NCI-H128 (cell line): ENCODE results near the gene ELAC2.
A peak's percentile ranks its signal among the peaks of the same experiment; 100 is the strongest.

Source experiments
- DNase-seq: peaks from one replicate; lab custom pipeline; 2025; ENCODE audit not compliant: unreplicated experiment; lab: John Stamatoyannopoulos, UW

The ELAC2 gene

DNA sequence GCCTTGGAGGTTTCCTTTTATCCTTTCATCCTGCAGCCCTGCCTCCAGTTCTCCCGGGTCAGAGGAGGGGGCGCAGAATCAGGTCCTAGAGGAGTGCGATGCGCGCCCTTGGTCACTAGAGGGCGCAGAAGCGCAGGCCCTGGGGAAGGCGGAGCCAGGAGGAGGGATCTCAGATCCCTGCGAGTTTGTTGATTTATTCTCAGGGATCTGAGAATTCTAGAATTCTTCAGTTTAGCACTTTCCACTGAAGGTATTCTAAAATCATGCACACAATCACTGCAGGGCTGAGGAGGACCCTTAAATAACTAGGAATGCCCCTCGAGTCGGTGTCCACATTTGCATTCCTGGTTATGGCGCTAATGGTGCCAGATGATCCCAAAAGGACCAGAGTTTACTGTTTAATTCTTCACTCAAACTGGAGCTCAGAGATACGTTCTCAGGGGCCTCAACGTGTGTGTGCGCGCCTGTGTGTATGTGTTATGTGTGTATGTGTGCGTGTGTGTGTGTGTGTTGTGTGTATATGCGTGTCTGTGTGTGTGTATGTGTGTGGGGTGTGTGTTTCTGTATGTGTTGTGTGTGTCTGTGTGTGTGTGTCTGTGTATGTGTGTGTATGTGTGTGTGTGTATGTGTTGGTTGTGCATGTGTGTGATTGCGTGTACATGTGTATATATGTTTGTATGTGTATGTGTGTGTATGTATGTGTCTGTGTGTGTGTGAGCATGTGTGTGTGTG, 6.9 kb upstream of the ELAC2 start:
- no peak for DNase-seq

- no peak for DNase-seq
Observed at GRCh38 chr17:13024016-13024415, 6.2 kb upstream of the ELAC2 start.

DNA sequence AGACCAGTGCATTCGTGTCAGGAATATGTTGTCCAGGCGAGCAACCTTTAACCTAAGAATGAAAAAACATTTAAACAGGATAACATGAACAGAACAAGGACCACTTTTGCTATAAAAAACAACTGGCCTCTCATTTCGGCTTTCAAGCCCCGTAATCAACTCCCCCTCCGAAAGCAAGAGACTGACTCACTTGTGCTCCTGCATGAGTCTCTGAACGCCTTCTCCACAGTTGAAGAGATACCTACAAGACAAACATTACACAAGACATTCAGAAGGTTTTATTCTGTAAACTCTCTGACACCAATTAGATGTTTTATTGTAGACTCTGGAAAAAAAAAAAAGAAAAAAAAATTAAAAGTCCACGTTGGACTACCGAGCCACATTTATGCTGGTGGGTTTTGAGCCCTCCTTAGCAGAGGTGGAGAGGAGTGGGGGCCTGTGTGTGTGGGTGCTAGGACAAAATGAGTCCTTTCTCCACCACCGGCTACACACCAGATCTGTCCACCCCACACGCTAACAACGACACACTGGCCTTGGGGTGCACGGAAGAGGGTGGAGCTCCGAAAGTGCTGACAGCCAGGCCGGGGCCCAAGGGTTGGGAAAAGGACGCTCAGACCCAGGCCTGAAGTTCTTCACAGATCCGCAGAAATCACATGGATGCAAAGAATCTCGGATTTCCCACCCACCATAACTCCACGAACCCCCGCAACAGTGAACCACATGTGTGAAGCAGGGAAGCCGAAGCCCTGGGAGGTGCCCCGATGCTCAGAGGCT, 759 bp downstream of the ELAC2 start:
- no peak for DNase-seq

GRCh38 chr17:13014801-13015200, 3.0 kb downstream of the ELAC2 start:
- no peak for DNase-seq

DNA sequence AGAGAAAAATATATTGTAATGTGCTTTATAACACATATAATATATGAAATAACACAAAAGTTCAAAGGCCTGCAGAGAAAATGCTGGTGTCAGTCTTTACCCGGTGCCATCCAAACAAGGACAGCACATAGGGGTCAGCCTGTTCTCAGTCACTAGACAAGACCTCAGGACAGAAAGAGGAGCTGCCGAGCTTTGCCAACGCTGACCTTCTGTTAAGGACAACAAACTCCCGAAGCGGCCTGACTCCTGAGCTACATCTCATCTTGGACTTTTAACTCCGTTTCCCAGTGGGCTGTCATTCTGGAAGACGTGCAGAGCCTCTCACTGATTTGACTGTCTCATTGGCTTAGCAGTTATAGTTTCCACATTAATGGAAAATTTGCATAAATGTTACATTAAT, 6.9 kb downstream of the ELAC2 start:
- no peak for DNase-seq

DNA sequence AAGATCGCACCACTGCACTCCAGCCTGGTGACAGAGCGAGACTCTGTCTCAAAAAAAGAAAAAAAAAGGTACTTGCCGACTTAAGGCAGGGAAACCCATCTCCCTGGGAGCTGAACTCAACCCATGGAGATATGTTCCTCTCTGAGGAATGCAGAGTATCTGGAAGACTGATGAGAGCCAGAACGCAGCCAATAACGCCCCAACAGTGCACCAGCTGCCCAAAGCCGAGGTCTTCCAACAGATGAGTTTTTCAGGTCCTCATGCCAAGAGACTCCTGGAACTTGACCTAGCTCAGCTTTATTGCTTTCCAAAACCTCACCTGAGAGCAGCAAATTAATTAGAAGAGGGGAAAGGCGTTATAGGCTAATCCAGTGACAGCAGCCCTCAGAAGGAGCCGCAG, 9.4 kb downstream of the ELAC2 start:
- no peak for DNase-seq

DNA sequence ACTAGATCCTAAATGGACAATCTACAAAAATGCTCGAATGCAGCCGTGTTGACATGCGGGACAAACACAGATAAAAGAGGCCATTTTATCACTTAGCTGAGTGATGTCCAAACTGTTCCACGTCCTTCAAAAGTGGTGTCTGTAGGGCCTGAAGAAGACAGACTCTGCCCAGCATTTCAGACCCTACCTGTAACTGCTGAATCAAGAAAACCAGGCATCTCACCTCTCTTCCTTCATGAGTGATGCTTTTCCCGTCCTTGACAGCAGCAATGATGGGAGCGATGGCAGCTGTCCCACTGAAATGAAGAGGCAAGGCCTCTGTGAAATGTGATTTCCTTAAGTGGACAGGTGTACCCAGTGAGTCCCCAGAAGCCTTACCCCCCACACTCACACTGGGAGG, 12.3 kb downstream of the ELAC2 start:
- DNase-seq = no peak

DNA sequence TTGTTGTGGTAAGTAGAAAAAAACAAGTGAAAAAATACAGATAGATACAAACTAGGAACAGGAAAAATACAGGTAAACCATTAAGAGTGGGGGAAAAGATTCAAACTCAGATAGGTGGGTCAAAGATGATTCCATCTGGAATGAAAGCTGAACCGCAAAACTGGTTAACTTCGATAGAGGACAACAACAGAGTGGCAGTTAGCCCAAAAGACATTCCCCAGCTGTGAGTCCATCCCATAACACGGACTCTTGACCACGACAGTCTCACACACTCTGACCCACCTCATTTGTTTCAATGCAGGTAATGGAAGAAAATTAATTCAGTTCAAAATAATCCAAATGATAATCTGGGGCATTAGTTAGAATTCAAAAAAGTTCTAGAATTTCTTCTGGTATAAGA, 13.5 kb downstream of the ELAC2 start:
- no peak for DNase-seq

GRCh38 chr17:13003927-13004326, 13.9 kb downstream of the ELAC2 start:
- DNase-seq = no peak

GRCh38 chr17:13003454-13003851, 14.4 kb downstream of the ELAC2 start:
- DNase-seq = no peak

- peak; percentile 24 for DNase-seq
Observed at GRCh38 chr17:13002761-13003453, 14.9 kb downstream of the ELAC2 start.

DNA sequence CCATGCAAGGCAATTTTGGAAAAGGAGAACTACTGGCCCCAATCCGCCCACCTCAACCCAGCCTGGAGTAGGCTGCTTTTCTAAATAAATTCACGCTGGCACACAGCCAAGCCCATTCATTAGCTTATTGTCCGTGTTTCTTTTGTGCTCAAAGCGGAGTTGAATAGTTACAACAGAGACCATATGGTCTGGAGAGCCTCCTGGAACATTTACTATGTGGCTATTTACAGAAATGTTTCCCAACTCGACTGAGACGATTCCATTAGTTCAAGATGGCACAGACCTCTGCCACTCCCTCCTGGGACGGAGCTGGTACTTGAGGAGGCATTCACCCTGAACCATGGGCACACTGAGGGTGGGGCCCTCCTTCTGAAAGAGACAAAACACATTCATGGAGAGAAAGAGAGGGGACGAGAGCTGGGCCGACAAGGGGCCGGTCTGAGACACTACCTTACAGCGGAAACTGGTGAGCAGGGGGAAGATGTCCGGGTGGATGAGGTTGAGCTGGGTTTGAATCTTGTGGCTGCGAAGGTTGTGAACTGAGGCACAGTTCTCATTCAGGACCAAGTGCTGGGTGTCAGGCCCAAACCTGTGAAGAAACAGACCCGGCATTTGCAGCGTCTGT, 15.7 kb downstream of the ELAC2 start:
- DNase-seq = peak; percentile 72

GRCh38 chr17:13000561-13000960, 17.3 kb downstream of the ELAC2 start:
- DNase-seq = no peak

- no peak for DNase-seq
Observed at GRCh38 chr17:12998874-12999273, 19.0 kb downstream of the ELAC2 start.

- no peak for DNase-seq
Observed at GRCh38 chr17:12998461-12998860, 19.4 kb downstream of the ELAC2 start.

DNA sequence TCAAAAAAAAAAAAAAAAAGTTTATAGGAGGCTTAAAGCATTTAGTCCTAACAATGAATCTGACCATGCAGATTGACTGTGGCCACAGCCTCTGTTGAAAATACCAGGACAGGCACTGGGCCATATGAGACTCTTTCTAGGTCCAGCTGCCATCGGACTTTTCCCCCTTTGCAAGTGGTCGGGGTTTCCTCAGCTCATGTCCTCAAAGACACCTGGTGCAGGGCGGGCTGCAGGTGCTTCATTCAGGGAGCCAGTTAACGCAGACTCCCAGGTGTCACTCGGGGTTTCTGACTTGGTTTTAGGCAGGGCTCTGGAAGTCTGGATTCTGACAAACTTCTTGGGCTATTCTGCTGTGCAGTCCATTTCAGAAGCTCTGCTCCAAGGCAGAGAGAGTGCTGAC, 20.9 kb downstream of the ELAC2 start:
- DNase-seq = no peak

DNA sequence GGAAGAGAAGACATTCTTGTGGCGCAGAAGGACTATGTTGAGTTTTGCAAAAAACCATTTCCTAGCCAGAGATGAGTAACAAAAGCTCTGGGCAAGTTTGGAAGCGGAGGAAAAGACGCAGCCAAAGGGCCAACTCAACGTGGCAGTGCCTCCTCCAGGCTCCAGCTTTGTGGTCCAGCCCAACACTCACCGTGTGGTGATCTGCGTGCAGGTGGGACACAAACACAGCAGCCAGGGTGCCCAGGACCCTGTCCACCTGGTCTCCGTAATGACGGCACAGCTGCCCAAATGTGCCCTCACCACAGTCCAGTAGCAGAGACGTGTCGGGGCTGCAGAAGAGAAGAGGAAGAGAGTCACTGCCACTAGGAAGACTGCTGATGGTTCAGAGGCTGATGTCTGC, 21.5 kb downstream of the ELAC2 start:
- no peak for DNase-seq

DNA sequence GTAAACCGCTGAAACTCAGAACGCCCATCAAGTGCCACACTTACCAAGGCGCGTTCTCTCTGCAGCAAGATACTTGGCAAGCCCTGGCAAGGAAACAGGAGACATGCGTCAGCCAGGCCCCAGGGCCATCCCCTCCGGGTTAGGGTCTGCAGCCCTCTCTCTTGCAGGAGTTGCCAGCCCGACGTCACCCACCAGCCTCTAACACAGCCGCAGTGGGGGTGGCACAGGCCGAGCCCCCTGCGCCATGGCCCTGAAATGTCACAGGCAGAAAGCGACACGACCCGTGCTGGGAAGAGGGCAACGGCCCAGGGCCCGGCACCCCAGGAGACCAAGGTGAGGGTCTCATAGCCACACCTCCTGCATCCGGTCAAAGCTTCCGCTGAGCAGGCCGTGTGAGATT, 21.9 kb downstream of the ELAC2 start:
- no peak for DNase-seq

DNA sequence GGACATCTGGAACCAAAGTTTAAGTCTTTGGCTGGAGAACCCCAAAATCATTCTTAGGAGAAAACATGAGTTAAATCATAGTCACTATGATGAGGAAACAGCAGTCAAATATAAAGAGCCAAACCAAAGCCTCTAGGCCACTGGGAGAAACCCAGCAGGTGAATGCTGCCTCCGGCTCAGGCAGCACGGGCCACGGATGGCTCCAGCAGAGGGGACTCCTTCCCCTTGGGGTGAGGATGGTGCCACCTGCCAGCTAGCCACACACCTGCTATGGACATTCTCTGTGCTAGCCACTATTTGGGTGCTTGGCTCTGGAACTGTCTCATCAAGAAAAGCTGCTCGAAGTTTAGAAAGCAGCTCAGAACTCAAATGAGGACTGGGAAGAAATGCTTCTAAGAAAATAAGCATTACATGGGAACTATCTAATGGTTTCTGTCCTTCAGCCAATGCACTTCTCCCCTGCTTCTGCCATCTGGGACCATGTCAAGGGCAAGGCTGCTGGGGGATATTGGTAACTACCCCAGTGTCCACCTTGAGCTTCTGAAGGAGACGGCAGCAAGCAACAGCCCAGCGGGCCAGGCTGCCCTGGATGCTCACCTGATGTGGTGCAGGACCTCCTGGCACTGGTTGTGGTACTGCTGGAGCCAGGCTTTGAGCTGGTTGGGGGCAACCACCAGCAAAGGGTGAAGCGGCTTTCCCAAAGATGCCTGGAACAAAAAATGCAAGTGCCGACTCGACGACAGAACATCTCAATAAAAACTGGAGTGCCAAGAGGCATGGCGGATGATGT, 22.5 kb downstream of the ELAC2 start:
- no peak for DNase-seq

DNA sequence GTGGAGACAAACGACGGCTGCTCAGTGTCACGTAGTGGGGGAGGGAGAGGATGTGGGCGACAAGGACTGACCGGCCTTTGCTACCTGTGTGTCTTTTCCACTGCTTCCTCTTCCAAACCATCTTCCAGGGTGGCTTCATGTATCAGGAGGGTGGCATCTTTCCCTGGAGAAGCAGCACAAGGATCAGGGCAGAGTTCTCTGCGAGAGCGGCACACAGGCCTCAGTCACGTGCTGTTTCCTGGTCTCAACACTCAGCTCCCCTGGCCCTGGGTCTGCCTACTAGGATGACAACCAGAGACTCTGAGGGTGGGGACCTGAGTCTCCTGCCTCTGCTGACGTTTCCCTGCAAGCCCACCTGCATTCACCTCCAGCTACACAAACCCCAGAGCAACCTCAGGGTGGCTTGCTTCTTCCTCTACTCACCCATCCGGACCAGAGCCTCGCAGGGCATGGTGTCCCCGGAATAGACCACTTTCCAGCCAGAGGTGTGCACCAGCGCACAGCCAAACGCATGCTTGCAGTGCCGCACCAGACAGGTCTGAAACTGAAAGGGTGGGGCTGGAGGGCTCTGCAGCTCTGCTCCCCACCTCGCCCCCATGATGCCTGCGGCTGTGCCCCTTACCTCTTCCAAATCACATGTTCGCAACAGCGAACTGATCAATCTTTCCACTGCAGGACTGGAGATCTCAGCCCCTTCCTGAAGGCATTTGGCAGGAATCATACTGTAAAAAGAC, 23.3 kb downstream of the ELAC2 start:
- no peak for DNase-seq
